ENCODE data around the gene TRABD. TPM values are rescaled to one million over a fixed set of nuclear protein-coding genes. Genes with fewer than 3 reads are reported as not detected.
"Not testable (repeated sequence)": the region's sequence is repeated elsewhere in the genome, so short reads cannot be mapped to it uniquely, and the experiment has no call there.

TRABD gene
- total RNA-seq, 1 donor from 2014 or later, result 35.7 TPM

DNA sequence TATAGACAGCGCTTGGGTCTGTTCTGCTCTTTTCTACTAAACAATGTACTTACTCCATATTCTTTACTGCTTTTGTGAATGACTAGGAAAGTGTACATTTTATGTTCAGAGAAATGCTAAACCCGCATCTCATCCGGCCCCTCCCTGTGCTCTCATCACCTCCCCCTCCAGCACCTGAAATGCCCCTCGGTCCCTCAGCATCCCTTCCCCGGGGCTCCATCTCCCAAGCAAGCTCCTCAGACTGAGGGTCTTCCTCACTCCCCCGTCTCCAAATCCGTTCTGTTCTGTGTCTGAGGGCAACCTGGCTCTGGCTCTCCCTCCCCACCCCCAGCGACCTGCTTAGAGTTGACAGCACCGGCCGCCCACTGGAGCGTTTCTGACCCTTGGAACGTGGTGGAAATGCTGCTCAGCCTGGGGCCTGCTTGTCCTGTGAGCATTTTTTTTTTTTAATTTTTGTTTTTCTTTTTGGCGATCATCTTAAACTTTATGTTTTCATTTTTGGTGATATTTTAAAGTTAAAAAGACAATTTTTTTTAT, 16.5 kb downstream of the TRABD start:
- Mint-ChIP-seq H3K9me3 (ENCODE audit: unreplicated experiment) (no peaks in the 10 kb centered on the region), H3K4me1 (ENCODE audit: low read depth, unreplicated experiment) (no peaks in the 10 kb centered on the region), H3K4me3 (ENCODE audit: unreplicated experiment) (peak overlapping the region; percentile 88), H3K36me3 (ENCODE audit: low read depth, unreplicated experiment) (peaks cover 14% of the 10 kb centered on the region), H3K27ac (ENCODE audit: unreplicated experiment) (peak overlapping the region; percentile 42), H3K27me3 (ENCODE audit: low read depth, unreplicated experiment) (no peaks in the 10 kb centered on the region)
- Histone ChIP-seq H2AFZ (ENCODE audit: low read depth, low read length) (no peak overlapping the region), H3K4me3 (ENCODE audit: insufficient read depth, low read depth, low read length) (peak overlapping the region; percentile 66), H3K4me1 (ENCODE audit: insufficient read depth, low read length) (peaks cover 13% of the 10 kb centered on the region), H3K27ac (ENCODE audit: low read depth, low read length) (no peak overlapping the region), H3K27me3 (ENCODE audit: insufficient read depth, low read length) (no peaks in the 10 kb centered on the region), H3K9ac (ENCODE audit: low read length) (peak overlapping the region; percentile 79), H3K36me3 (ENCODE audit: insufficient read depth, low read length) (peaks cover 9% of the 10 kb centered on the region), H4K20me1 (ENCODE audit: insufficient read depth, low read length) (peaks cover 52% of the 10 kb centered on the region), H3K79me2 (ENCODE audit: insufficient read depth, low read length) (peaks cover 54% of the 10 kb centered on the region), H3K9me3 (ENCODE audit: insufficient read depth, low read depth, low read length) (no peaks in the 10 kb centered on the region), H3K4me2 (ENCODE audit: low read length) (peak overlapping the region; percentile 97)
- TF ChIP-seq, protein P1, sequence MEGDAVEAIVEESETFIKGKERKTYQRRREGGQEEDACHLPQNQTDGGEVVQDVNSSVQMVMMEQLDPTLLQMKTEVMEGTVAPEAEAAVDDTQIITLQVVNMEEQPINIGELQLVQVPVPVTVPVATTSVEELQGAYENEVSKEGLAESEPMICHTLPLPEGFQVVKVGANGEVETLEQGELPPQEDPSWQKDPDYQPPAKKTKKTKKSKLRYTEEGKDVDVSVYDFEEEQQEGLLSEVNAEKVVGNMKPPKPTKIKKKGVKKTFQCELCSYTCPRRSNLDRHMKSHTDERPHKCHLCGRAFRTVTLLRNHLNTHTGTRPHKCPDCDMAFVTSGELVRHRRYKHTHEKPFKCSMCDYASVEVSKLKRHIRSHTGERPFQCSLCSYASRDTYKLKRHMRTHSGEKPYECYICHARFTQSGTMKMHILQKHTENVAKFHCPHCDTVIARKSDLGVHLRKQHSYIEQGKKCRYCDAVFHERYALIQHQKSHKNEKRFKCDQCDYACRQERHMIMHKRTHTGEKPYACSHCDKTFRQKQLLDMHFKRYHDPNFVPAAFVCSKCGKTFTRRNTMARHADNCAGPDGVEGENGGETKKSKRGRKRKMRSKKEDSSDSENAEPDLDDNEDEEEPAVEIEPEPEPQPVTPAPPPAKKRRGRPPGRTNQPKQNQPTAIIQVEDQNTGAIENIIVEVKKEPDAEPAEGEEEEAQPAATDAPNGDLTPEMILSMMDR (IDR thresholded peaks at IDR 0.05; ENCODE audit: insufficient read depth, low read depth, low read length), result no peak
- TF ChIP-seq EZH2 (IDR thresholded peaks at IDR 0.05; ENCODE audit: insufficient read depth, low read length), result no peak
- no peak for FAIRE-seq
- no peak for DNase-seq (ENCODE audit: low read depth)

DNA sequence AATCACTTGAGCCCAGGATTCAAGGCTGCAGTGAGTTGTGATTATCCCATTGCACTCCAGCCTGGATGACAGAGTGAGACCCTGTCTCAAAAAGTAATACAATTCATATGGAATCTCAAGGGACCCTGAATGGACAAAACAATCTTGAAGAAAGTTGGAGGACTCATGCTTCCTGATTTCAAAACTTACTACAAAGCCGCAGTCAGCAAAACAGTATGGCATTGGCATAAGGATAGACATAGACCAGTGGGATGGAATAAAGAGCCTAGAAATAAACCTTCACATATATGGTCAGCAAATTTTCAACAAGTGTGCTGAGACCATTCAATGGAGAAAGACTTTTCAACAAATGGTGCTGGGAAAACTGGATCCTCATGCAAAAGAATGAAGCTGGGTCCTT, 17.6 kb downstream of the TRABD start:
- Histone ChIP-seq H3K4me2 (ENCODE audit: low read length) (no peak overlapping the region), H3K79me2 (ENCODE audit: insufficient read depth, low read length) (peaks cover 54% of the 10 kb centered on the region), H3K4me3 (ENCODE audit: insufficient read depth, low read depth, low read length) (no peak overlapping the region), H3K27ac (ENCODE audit: low read depth, low read length) (no peak overlapping the region), H3K36me3 (ENCODE audit: insufficient read depth, low read length) (peaks cover 11% of the 10 kb centered on the region), H4K20me1 (ENCODE audit: insufficient read depth, low read length) (peaks cover 60% of the 10 kb centered on the region), H3K27me3 (ENCODE audit: insufficient read depth, low read length) (no peaks in the 10 kb centered on the region), H2AFZ (ENCODE audit: low read depth, low read length) (no peak overlapping the region), H3K9ac (ENCODE audit: low read length) (no peak overlapping the region), H3K9me3 (ENCODE audit: insufficient read depth, low read depth, low read length) (no peaks in the 10 kb centered on the region), H3K4me1 (ENCODE audit: insufficient read depth, low read length) (peaks cover 13% of the 10 kb centered on the region)
- H3K4me3 Mint-ChIP-seq (ENCODE audit: unreplicated experiment), result peak overlapping the region; percentile 28
- no peaks in the 10 kb centered on the region for H3K4me1 Mint-ChIP-seq (ENCODE audit: low read depth, unreplicated experiment)
- H3K27ac Mint-ChIP-seq (ENCODE audit: unreplicated experiment), result no peak overlapping the region
- H3K27me3 Mint-ChIP-seq (ENCODE audit: low read depth, unreplicated experiment), result no peaks in the 10 kb centered on the region
- H3K36me3 Mint-ChIP-seq (ENCODE audit: low read depth, unreplicated experiment), result peaks cover 14% of the 10 kb centered on the region
- no peaks in the 10 kb centered on the region for H3K9me3 Mint-ChIP-seq (ENCODE audit: unreplicated experiment)
- TF ChIP-seq, protein P1 (IDR thresholded peaks at IDR 0.05; ENCODE audit: insufficient read depth, low read depth, low read length), result no peak
- TF ChIP-seq EZH2 (IDR thresholded peaks at IDR 0.05; ENCODE audit: insufficient read depth, low read length), result no peak
- DNase-seq (ENCODE audit: low read depth), result no peak
- no peak for FAIRE-seq

DNA sequence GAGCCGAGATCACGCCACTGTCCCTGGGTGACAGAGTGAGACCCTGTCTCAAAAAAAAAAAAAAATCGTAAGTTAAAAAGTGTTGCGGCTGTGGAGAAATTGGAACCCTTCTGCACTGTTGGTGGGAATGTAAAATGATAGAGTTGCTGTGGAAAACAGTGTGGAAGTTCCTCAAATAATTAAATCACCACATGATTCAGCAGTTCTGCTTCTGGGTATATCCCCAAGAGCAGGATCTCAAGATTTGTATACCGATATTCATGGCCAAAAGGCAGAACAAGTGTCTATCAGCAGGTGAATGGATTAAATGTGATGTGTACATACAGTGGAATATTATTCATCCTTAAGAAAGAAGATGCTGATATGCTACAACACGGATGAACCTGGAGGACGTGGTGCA, 18.9 kb downstream of the TRABD start:
- no peak overlapping the region for H3K9ac ChIP-seq (ENCODE audit: low read length)
- peaks cover 16% of the 10 kb centered on the region for H3K36me3 Mint-ChIP-seq (ENCODE audit: low read depth, unreplicated experiment)
- H3K4me2 ChIP-seq (ENCODE audit: low read length), result no peak overlapping the region
- H3K4me3 ChIP-seq (ENCODE audit: insufficient read depth, low read depth, low read length), result no peak overlapping the region
- H3K27ac Mint-ChIP-seq (ENCODE audit: unreplicated experiment), result peak overlapping the region; percentile 26
- H3K27ac ChIP-seq (ENCODE audit: low read depth, low read length), result no peak overlapping the region
- H3K4me1 Mint-ChIP-seq (ENCODE audit: low read depth, unreplicated experiment), result no peaks in the 10 kb centered on the region
- H3K4me1 ChIP-seq (ENCODE audit: insufficient read depth, low read length), result peaks cover 12% of the 10 kb centered on the region
- peaks cover 69% of the 10 kb centered on the region for H4K20me1 ChIP-seq (ENCODE audit: insufficient read depth, low read length)
- no peak for DNase-seq (ENCODE audit: low read depth)
- no peaks in the 10 kb centered on the region for H3K9me3 ChIP-seq (ENCODE audit: insufficient read depth, low read depth, low read length)
- no peak for FAIRE-seq
- H3K27me3 ChIP-seq (ENCODE audit: insufficient read depth, low read length), result no peaks in the 10 kb centered on the region
- H3K79me2 ChIP-seq (ENCODE audit: insufficient read depth, low read length), result peaks cover 54% of the 10 kb centered on the region
- no peak overlapping the region for H2AFZ ChIP-seq (ENCODE audit: low read depth, low read length)
- peaks cover 11% of the 10 kb centered on the region for H3K36me3 ChIP-seq (ENCODE audit: insufficient read depth, low read length)
- H3K4me3 Mint-ChIP-seq (ENCODE audit: unreplicated experiment), result no peak overlapping the region
- H3K9me3 Mint-ChIP-seq (ENCODE audit: unreplicated experiment), result no peaks in the 10 kb centered on the region
- no peaks in the 10 kb centered on the region for H3K27me3 Mint-ChIP-seq (ENCODE audit: low read depth, unreplicated experiment)
- TF ChIP-seq, protein P1 (IDR thresholded peaks at IDR 0.05; ENCODE audit: insufficient read depth, low read depth, low read length), result no peak
- TF ChIP-seq EZH2 (IDR thresholded peaks at IDR 0.05; ENCODE audit: insufficient read depth, low read length), result no peak

DNA sequence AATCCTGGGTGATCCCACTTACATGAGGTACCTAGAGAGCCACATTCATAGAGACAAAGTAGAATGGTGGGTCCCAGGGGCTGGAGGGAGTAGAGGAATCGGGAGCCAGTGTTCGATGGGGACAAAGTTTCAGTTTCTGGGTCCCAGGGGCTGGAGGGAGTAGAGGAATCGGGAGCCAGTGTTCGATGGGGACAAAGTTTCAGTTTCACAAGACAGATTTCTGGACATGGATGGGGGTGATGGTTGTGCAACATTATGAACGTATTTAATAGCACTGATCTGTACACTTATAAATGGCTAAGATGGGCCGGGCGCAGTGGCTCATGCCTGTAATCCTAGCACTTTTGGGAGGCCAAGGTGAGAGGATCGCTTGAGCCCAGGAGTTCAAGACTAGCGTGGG, 19.3 kb downstream of the TRABD start:
- not testable (repeated sequence) for H3K4me3 ChIP-seq (ENCODE audit: insufficient read depth, low read depth, low read length); DNase-seq (ENCODE audit: low read depth); H3K4me3 Mint-ChIP-seq (ENCODE audit: unreplicated experiment); H3K9me3 ChIP-seq (ENCODE audit: insufficient read depth, low read depth, low read length); FAIRE-seq; H3K27ac ChIP-seq (ENCODE audit: low read depth, low read length); H2AFZ ChIP-seq (ENCODE audit: low read depth, low read length); H3K27me3 Mint-ChIP-seq (ENCODE audit: low read depth, unreplicated experiment); H3K4me2 ChIP-seq (ENCODE audit: low read length); H3K9ac ChIP-seq (ENCODE audit: low read length); H3K4me1 ChIP-seq (ENCODE audit: insufficient read depth, low read length); H3K4me1 Mint-ChIP-seq (ENCODE audit: low read depth, unreplicated experiment); H3K27me3 ChIP-seq (ENCODE audit: insufficient read depth, low read length); H3K9me3 Mint-ChIP-seq (ENCODE audit: unreplicated experiment)
- Histone ChIP-seq H4K20me1 (ENCODE audit: insufficient read depth, low read length) (peaks cover 73% of the 10 kb centered on the region), H3K36me3 (ENCODE audit: insufficient read depth, low read length) (peaks cover 11% of the 10 kb centered on the region), H3K79me2 (ENCODE audit: insufficient read depth, low read length) (peaks cover 52% of the 10 kb centered on the region)
- H3K27ac Mint-ChIP-seq (ENCODE audit: unreplicated experiment), result peak overlapping the region; percentile 26
- peaks cover 19% of the 10 kb centered on the region for H3K36me3 Mint-ChIP-seq (ENCODE audit: low read depth, unreplicated experiment)
